Activated CD8-positive, alpha-beta T cell treated with anti-CD3 and anti-CD28 coated beads for 36 hours (primary cell): ENCODE results near the gene CARD19. TPM values are rescaled to one million over a fixed set of nuclear protein-coding genes. Genes with fewer than 3 reads are reported as not detected.

Experiments
- ATAC-seq: fragments of 200-7000 bp; cut with Tn5 transposase; one replicate; pipeline ENCODE4 v1.10.0; 2021; ENCODE audit warnings: mild to moderate bottlenecking, moderate library complexity
- CTCF ChIA-PET: fragments of 350-600 bp; sonication (Branson Sonifier 250); formaldehyde crosslinking; loops from one replicate; lab custom pipeline; 2021; ENCODE audit warnings: antibody characterized with exemption; lab: Charles Lee
- POLR2A ChIA-PET: fragments of 350-600 bp; sonication (Branson Sonifier 250); formaldehyde crosslinking; loops from one replicate; lab custom pipeline; 2021; ENCODE audit warnings: antibody characterized with exemption; lab: Charles Lee
- DNase-seq: peaks from one replicate; pipeline ENCODE4 v3.0.0-alpha.2; 2020
- H3K27ac Mint-ChIP-seq: one replicate; pipeline ENCODE4 v1.8.0; 2021; ENCODE audit warnings: mild to moderate bottlenecking, mixed read lengths
- H3K27me3 Mint-ChIP-seq: one replicate; pipeline ENCODE4 v1.8.0; 2021; ENCODE audit warnings: mixed read lengths
- H3K36me3 Mint-ChIP-seq: one replicate; pipeline ENCODE4 v1.8.0; 2021; ENCODE audit warnings: low read depth, mixed read lengths
- H3K4me1 Mint-ChIP-seq: one replicate; pipeline ENCODE4 v1.8.0; 2021; ENCODE audit warnings: low read depth, mixed read lengths
- H3K4me3 Mint-ChIP-seq: one replicate; pipeline ENCODE4 v1.8.0; 2021; ENCODE audit warnings: mild to moderate bottlenecking, moderate library complexity, mixed read lengths
- H3K9me3 Mint-ChIP-seq: one replicate; pipeline ENCODE4 v1.8.0; 2021; ENCODE audit warnings: mixed read lengths
- CTCF ChIP-seq: fragments of 200-600 bp; IDR thresholded peaks from one replicate; pipeline ENCODE4 v1.8.0; 2022; ENCODE audit warnings: antibody characterized with exemption, mild to moderate bottlenecking
- intact Hi-C: fragments of 100-400 bp; cut with micrococcal nuclease; formaldehyde crosslinking; loops from one replicate; pipeline ENCODE4 v1.10.0; 2022
- total RNA-seq, 2 experiments: library from RNA; stranded (reverse); gene quantifications; one replicate each; pipeline ENCODE4 v1.2.3, GENCODE V29; 2021

Gene CARD19
- total RNA-seq, 2 experiments from 2014 or later, result 42.9 to 43.4 TPM

- H3K4me1 Mint-ChIP-seq, result peaks cover 67% of the 10 kb centered on the region
- ChIA-PET CTCF (interaction anchor here (0.6 to 4.4 kb wide), 5 partner anchors 13 to 92 kb away, joined by 3 to 25 read pairs (median 3); no protein-coding TSS in a partner anchor), POLR2A (interaction anchor here (0.9 to 1.9 kb wide), 13 partner anchors 10 to 130 kb away, joined by 3 to 8 read pairs (median 5); partner anchors contain the start of gene NINJ1)
- DNase-seq, result peak; percentile 100
- H3K36me3 Mint-ChIP-seq, result peaks cover 9% of the 10 kb centered on the region
- no peaks in the 10 kb centered on the region for H3K27me3 Mint-ChIP-seq
- intact Hi-C loops, result loop anchor here (5.0 to 10.0 kb wide), 3 partner anchors 33 to 131 kb away; partner anchors contain the start of gene NINJ1
- ATAC-seq, result peak; percentile 82
- H3K9me3 Mint-ChIP-seq, result peaks cover 17% of the 10 kb centered on the region
- H3K27ac Mint-ChIP-seq, result peak overlapping the region; percentile 97
- peak overlapping the region; percentile 86 for H3K4me3 Mint-ChIP-seq
- TF ChIP-seq CTCF, result no peak
These were observed 549 bp upstream of the CARD19 start for GRCh38 chr9:93095205-93096130.

GRCh38 chr9:93096811-93097382 lies 880 bp downstream of the CARD19 start:
- peaks cover 11% of the 10 kb centered on the region for H3K9me3 Mint-ChIP-seq
- peak overlapping the region; percentile 86 for H3K4me3 Mint-ChIP-seq
- H3K27me3 Mint-ChIP-seq, result no peaks in the 10 kb centered on the region
- peak; percentile 7 for DNase-seq
- peaks cover 10% of the 10 kb centered on the region for H3K36me3 Mint-ChIP-seq
- no peak for TF ChIP-seq CTCF
- intact Hi-C loops, result loop anchor here (5.0 to 10.0 kb wide), 3 partner anchors 35 to 132 kb away; partner anchors contain the start of gene NINJ1
- peak overlapping the region; percentile 74 for H3K27ac Mint-ChIP-seq
- no peak for ATAC-seq
- peaks cover 60% of the 10 kb centered on the region for H3K4me1 Mint-ChIP-seq
- ChIA-PET CTCF (interaction anchor here (1.0 to 4.4 kb wide), 2 partner anchors 12 to 43 kb away, joined by 3 to 25 read pairs; no protein-coding TSS in a partner anchor), POLR2A (interaction anchor here (0.6 to 1.9 kb wide), 7 partner anchors 9 to 354 kb away, joined by 3 to 9 read pairs (median 5); partner anchors contain the start of gene NINJ1)

GRCh38 chr9:93097511-93098201 lies 1.6 kb downstream of the CARD19 start:
- Mint-ChIP-seq H3K36me3 (peaks cover 11% of the 10 kb centered on the region), H3K27ac (peak overlapping the region; percentile 85), H3K4me1 (peaks cover 59% of the 10 kb centered on the region), H3K4me3 (peak overlapping the region; percentile 86), H3K27me3 (no peaks in the 10 kb centered on the region), H3K9me3 (peaks cover 4% of the 10 kb centered on the region)
- DNase-seq (peak; percentile 20), ATAC-seq (no peak)
- ChIA-PET POLR2A (interaction anchor here (1.0 to 1.9 kb wide), 8 partner anchors 10 to 353 kb away, joined by 3 to 9 read pairs (median 4); partner anchors contain the start of gene NINJ1), CTCF (interaction anchor here (1.0 to 4.4 kb wide), 2 partner anchors 12 to 42 kb away, joined by 3 to 25 read pairs; no protein-coding TSS in a partner anchor)
- no peak for TF ChIP-seq CTCF
- intact Hi-C loops, result loop anchor here (5.0 to 10.0 kb wide), 3 partner anchors 35 to 133 kb away; partner anchors contain the start of gene NINJ1

- ChIA-PET CTCF (interaction anchor here (1.2 to 4.4 kb wide), 3 partner anchors 11 to 95 kb away, joined by 4 to 25 read pairs (median 7); no protein-coding TSS in a partner anchor), POLR2A (interaction anchor here (0.5 to 1.6 kb wide), 7 partner anchors 9 to 942 kb away, joined by 3 to 5 read pairs (median 4); partner anchors contain the start of gene NINJ1)
- intact Hi-C loops, result loop anchor here (5.0 to 10.0 kb wide), 3 partner anchors 34 to 134 kb away; partner anchors contain the start of gene NINJ1
- Mint-ChIP-seq H3K27ac (peak overlapping the region; percentile 85), H3K4me3 (peak overlapping the region; percentile 86), H3K9me3 (peaks cover 6% of the 10 kb centered on the region), H3K36me3 (peaks cover 12% of the 10 kb centered on the region), H3K27me3 (no peaks in the 10 kb centered on the region), H3K4me1 (peaks cover 56% of the 10 kb centered on the region)
- DNase-seq, result peak; percentile 87
- ATAC-seq, result peak; percentile 6
- no peak for TF ChIP-seq CTCF
These were observed 2.4 kb downstream of the CARD19 start for GRCh38 chr9:93098236-93098946.
